DND-41 (cell line): ENCODE measurements around the gene CCNT1.

Experiments used
- ATAC-seq: fragments of 200-7000 bp; cut with Tn5 transposase; 3 replicates; pipeline ENCODE4 v1.9.1; 2021; ENCODE audit warnings: low read depth; ENCODE audit not compliant: insufficient read depth
- DNase-seq: peaks from one replicate; pipeline ENCODE4 v3.0.0-alpha.2; 2020
- H2AFZ ChIP-seq: 2 replicates; pipeline ENCODE4 v1.6.0; 2012; ENCODE audit warnings: low read depth, low read length
- H3K27ac ChIP-seq: 2 replicates; pipeline ENCODE4 v1.5.1; 2012; ENCODE audit warnings: low read length, inconsistent platforms
- H3K27me3 ChIP-seq: fragments of 200-600 bp; sonication (generic); 2 replicates; pipeline ENCODE4 v1.6.0; 2012; ENCODE audit warnings: low read length, mild to moderate bottlenecking, inconsistent platforms; ENCODE audit not compliant: insufficient read depth, poor library complexity
- H3K36me3 ChIP-seq: 2 replicates; pipeline ENCODE4 v1.5.1; 2012; ENCODE audit warnings: low read length, inconsistent platforms; ENCODE audit not compliant: insufficient read depth
- H3K4me1 ChIP-seq: 2 replicates; pipeline ENCODE4 v1.5.1; 2012; ENCODE audit warnings: mild to moderate bottlenecking, low read length; ENCODE audit not compliant: insufficient read depth
- H3K4me2 ChIP-seq: 2 replicates; pipeline ENCODE4 v1.6.0; 2012; ENCODE audit warnings: mild to moderate bottlenecking, moderate library complexity, low read length, inconsistent platforms; ENCODE audit not compliant: insufficient read depth
- H3K4me3 ChIP-seq, 2 experiments: fragments of 200-600 bp in 1 of 2; shearing (Covaris generic) in 1 of 2; 2 replicates each; pipeline ENCODE4 v1.5.1; 2012 to 2016; ENCODE audit warnings: inconsistent platforms in 2 of 2, low read length in 2 of 2, mild to moderate bottlenecking in 2 of 2, low read depth in 1 of 2, moderate library complexity in 1 of 2
- H3K79me2 ChIP-seq: 2 replicates; pipeline ENCODE4 v1.6.0; 2012; ENCODE audit warnings: low read length, inconsistent platforms; ENCODE audit not compliant: insufficient read depth
- H3K9ac ChIP-seq: 2 replicates; pipeline ENCODE4 v1.6.0; 2012; ENCODE audit warnings: low read depth, mild to moderate bottlenecking, inconsistent platforms, low read length, moderate library complexity
- H3K9me3 ChIP-seq: 2 replicates; pipeline ENCODE4 v1.5.1; 2012; ENCODE audit warnings: low read length, moderate library complexity, mild to moderate bottlenecking, inconsistent platforms; ENCODE audit not compliant: insufficient read depth, severe bottlenecking
- H4K20me1 ChIP-seq: 2 replicates; pipeline ENCODE4 v1.6.0; 2012; ENCODE audit warnings: low read length; ENCODE audit not compliant: insufficient read depth
- CTCF ChIP-seq: IDR thresholded peaks from 2 replicates; pipeline ENCODE4 v1.5.1; 2012; ENCODE audit warnings: borderline replicate concordance, low read length, moderate library complexity, mild to moderate bottlenecking; ENCODE audit not compliant: poor library complexity, severe bottlenecking; ENCODE audit errors: extremely low read depth
- EZH2 ChIP-seq: IDR thresholded peaks from 3 replicates; pipeline ENCODE4 v1.6.1; 2012; ENCODE audit warnings: borderline replicate concordance, low read depth, mild to moderate bottlenecking, moderate library complexity, low read length, inconsistent platforms; ENCODE audit not compliant: severe bottlenecking

Gene CCNT1

GRCh38 chr12:48695859-48696258 is 20.6 kb downstream of the CCNT1 start:
- Histone ChIP-seq H4K20me1 (peaks cover 8% of the 10 kb centered on the region; the same call in 1 of the 2 replicates), H3K27ac (no peak overlapping the region), H3K9me3 (no peaks in the 10 kb centered on the region), H3K27me3 (no peaks in the 10 kb centered on the region), H2AFZ (no peak overlapping the region), H3K79me2 (peaks cover 47% of the 10 kb centered on the region), H3K4me1 (no peaks in the 10 kb centered on the region), H3K4me2 (no peak overlapping the region), H3K9ac (no peak overlapping the region), H3K36me3 (peaks cover 84% of the 10 kb centered on the region), H3K4me3 (no peak overlapping the region)
- ATAC-seq (no peak), DNase-seq (no peak)
- no peak for TF ChIP-seq CTCF
- TF ChIP-seq EZH2, result no peak

- Histone ChIP-seq H4K20me1 (peaks cover 16% of the 10 kb centered on the region; the same call in 1 of the 2 replicates), H3K4me1 (no peaks in the 10 kb centered on the region), H3K9me3 (no peaks in the 10 kb centered on the region), H3K9ac (no peak overlapping the region), H3K79me2 (peaks cover 44% of the 10 kb centered on the region), H3K4me3 (no peak overlapping the region), H3K36me3 (peaks cover 88% of the 10 kb centered on the region), H3K27me3 (no peaks in the 10 kb centered on the region), H2AFZ (no peak overlapping the region), H3K4me2 (no peak overlapping the region), H3K27ac (no peak overlapping the region)
- no peak for DNase-seq
- TF ChIP-seq EZH2, result no peak
- TF ChIP-seq CTCF, result no peak
- no peak for ATAC-seq
Observed at GRCh38 chr12:48694038-48694437, 22.5 kb downstream of the CCNT1 start.

- peaks cover 16% of the 10 kb centered on the region; the same call in 1 of the 2 replicates for H4K20me1 ChIP-seq
Observed at GRCh38 chr12:48693572-48693971, 22.9 kb downstream of the CCNT1 start.

More at GRCh38 chr12:48693572-48693971, 22.9 kb downstream of the CCNT1 start:
- H3K27me3 ChIP-seq, result no peaks in the 10 kb centered on the region
- TF ChIP-seq EZH2 (no peak), CTCF (no peak)
- DNase-seq (no peak), ATAC-seq (no peak)
- H3K4me1 ChIP-seq, result no peaks in the 10 kb centered on the region
- no peak overlapping the region for H2AFZ ChIP-seq
- peaks cover 44% of the 10 kb centered on the region for H3K79me2 ChIP-seq
- H3K9ac ChIP-seq, result no peak overlapping the region
- peaks cover 89% of the 10 kb centered on the region for H3K36me3 ChIP-seq
- no peak overlapping the region for H3K27ac ChIP-seq
- H3K4me2 ChIP-seq, result no peak overlapping the region
- no peaks in the 10 kb centered on the region for H3K9me3 ChIP-seq
- H3K4me3 ChIP-seq, result no peak overlapping the region
